Ishikawa (cell line): ENCODE data around the gene SNED1.

Experiments used
- CEBPB ChIP-seq: IDR thresholded peaks from 2 replicates; pipeline ENCODE4 v1.6.1; 2012
- CREB1 ChIP-seq: IDR thresholded peaks from 2 replicates; pipeline ENCODE4 v1.6.1; 2012; ENCODE audit warnings: low read depth
- EGR1 ChIP-seq: IDR thresholded peaks from 2 replicates; pipeline ENCODE4 v1.6.1; 2012
- EP300 ChIP-seq: IDR thresholded peaks from 2 replicates; pipeline ENCODE4 v1.6.1; 2012; ENCODE audit warnings: borderline replicate concordance
- FOXM1 ChIP-seq: IDR thresholded peaks from 2 replicates; pipeline ENCODE4 v1.6.1; 2012; ENCODE audit warnings: low read depth, borderline replicate concordance
- NFIC ChIP-seq: IDR thresholded peaks from 2 replicates; pipeline ENCODE4 v1.6.1; 2012
- RAD21 ChIP-seq: IDR thresholded peaks from 2 replicates; pipeline ENCODE4 v1.6.1; 2012; ENCODE audit warnings: low read depth
- TAF1 ChIP-seq: IDR thresholded peaks from 2 replicates; pipeline ENCODE4 v1.6.1; 2012; ENCODE audit warnings: low read depth, mild to moderate bottlenecking
- TCF12 ChIP-seq: IDR thresholded peaks from 2 replicates; pipeline ENCODE4 v1.6.1; 2012; ENCODE audit warnings: low read depth
- TEAD4 ChIP-seq: IDR thresholded peaks from 2 replicates; pipeline ENCODE4 v1.6.1; 2012
- YY1 ChIP-seq: IDR thresholded peaks from 2 replicates; pipeline ENCODE4 v1.6.1; 2012; ENCODE audit warnings: low read depth
- ZBTB7A ChIP-seq: IDR thresholded peaks from 2 replicates; pipeline ENCODE4 v1.6.1; 2012; ENCODE audit warnings: low read depth
- TF ChIP-seq, protein P1 (sequence below): IDR thresholded peaks from 2 replicates; pipeline ENCODE4 v1.6.1; 2012
- TF ChIP-seq, protein P2 (sequence below): IDR thresholded peaks from 2 replicates; pipeline ENCODE4 v1.6.1; 2012
- TF ChIP-seq, protein P3 (sequence below): IDR thresholded peaks from 2 replicates; pipeline ENCODE4 v1.6.1; 2012; ENCODE audit warnings: low read depth, mild to moderate bottlenecking

The SNED1 gene

GRCh38 chr2:241116606-241117560 lies 118.5 kb downstream of the SNED1 start:
- TF ChIP-seq, protein P1, sequence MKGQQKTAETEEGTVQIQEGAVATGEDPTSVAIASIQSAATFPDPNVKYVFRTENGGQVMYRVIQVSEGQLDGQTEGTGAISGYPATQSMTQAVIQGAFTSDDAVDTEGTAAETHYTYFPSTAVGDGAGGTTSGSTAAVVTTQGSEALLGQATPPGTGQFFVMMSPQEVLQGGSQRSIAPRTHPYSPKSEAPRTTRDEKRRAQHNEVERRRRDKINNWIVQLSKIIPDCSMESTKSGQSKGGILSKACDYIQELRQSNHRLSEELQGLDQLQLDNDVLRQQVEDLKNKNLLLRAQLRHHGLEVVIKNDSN, result no peak
- TF ChIP-seq, protein P2, sequence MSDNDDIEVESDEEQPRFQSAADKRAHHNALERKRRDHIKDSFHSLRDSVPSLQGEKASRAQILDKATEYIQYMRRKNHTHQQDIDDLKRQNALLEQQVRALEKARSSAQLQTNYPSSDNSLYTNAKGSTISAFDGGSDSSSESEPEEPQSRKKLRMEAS, result no peak
- TF ChIP-seq FOXM1, result no peak

- TF ChIP-seq FOXM1, result no peak
- TF ChIP-seq, protein P1, result no peak
These were observed 120.5 kb downstream of the SNED1 start for GRCh38 chr2:241118737-241119505.

GRCh38 chr2:241120440-241120839 lies 122.0 kb downstream of the SNED1 start:
- TF ChIP-seq, protein P1, result no peak
- TF ChIP-seq YY1 (no peak), TCF12 (no peak), TAF1 (no peak)

GRCh38 chr2:241121008-241121407 lies 122.6 kb downstream of the SNED1 start:
- TF ChIP-seq, protein P1, result no peak
- TF ChIP-seq, protein P2, result no peak
- TF ChIP-seq CEBPB, result no peak
- no peak for TF ChIP-seq ZBTB7A
- no peak for TF ChIP-seq CREB1
- TF ChIP-seq TAF1, result no peak
- TF ChIP-seq RAD21, result no peak
- no peak for TF ChIP-seq TCF12
- no peak for TF ChIP-seq NFIC
- TF ChIP-seq YY1, result no peak

DNA sequence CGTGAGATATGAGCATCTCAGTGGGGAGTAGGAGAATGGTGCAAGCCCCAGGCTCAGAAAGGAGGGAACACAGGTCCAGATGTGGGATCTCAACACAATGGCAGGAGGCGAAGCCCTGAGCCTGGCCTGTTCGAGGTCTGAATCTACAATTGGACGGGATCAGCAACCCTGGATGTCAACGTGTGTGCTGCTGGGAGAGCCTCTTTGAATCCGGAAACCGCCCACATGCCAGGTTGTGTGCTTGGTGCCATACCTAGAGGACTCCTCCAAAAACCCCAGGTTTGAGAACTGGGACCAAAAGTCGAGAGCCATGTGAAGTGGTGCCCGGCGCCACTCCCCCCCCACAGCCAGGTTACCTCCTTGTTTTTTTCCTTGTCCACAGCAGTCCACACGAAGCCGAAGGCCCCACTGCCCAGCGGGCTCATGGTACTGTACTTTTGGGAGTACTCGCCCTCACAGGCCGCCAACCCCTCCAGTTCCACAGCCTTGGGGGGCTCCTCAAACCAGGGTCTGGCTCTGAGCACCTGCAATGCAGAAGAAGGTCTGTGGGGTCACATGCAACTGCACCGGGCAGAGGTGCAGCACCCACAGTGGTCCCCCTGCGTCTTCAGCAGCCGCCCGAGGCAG lies 124.1 kb downstream of the SNED1 start:
- TF ChIP-seq, protein P1, result no peak
- TF ChIP-seq EGR1 (no peak), CEBPB (no peak), FOXM1 (no peak), EP300 (no peak), TCF12 (no peak), RAD21 (no peak), YY1 (no peak), TEAD4 (no peak), ZBTB7A (no peak), CREB1 (no peak), TAF1 (no peak), NFIC (no peak)
- TF ChIP-seq, protein P3, sequence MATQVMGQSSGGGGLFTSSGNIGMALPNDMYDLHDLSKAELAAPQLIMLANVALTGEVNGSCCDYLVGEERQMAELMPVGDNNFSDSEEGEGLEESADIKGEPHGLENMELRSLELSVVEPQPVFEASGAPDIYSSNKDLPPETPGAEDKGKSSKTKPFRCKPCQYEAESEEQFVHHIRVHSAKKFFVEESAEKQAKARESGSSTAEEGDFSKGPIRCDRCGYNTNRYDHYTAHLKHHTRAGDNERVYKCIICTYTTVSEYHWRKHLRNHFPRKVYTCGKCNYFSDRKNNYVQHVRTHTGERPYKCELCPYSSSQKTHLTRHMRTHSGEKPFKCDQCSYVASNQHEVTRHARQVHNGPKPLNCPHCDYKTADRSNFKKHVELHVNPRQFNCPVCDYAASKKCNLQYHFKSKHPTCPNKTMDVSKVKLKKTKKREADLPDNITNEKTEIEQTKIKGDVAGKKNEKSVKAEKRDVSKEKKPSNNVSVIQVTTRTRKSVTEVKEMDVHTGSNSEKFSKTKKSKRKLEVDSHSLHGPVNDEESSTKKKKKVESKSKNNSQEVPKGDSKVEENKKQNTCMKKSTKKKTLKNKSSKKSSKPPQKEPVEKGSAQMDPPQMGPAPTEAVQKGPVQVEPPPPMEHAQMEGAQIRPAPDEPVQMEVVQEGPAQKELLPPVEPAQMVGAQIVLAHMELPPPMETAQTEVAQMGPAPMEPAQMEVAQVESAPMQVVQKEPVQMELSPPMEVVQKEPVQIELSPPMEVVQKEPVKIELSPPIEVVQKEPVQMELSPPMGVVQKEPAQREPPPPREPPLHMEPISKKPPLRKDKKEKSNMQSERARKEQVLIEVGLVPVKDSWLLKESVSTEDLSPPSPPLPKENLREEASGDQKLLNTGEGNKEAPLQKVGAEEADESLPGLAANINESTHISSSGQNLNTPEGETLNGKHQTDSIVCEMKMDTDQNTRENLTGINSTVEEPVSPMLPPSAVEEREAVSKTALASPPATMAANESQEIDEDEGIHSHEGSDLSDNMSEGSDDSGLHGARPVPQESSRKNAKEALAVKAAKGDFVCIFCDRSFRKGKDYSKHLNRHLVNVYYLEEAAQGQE, result no peak
- TF ChIP-seq, protein P2, result no peak
